ENCODE data around the gene PCDH1. TPM values are rescaled to one million over a fixed set of nuclear protein-coding genes. Genes with fewer than 3 reads are reported as not detected.

PCDH1 gene
- total RNA-seq, 1 donor from 2014 or later, result 11.5 TPM

DNA sequence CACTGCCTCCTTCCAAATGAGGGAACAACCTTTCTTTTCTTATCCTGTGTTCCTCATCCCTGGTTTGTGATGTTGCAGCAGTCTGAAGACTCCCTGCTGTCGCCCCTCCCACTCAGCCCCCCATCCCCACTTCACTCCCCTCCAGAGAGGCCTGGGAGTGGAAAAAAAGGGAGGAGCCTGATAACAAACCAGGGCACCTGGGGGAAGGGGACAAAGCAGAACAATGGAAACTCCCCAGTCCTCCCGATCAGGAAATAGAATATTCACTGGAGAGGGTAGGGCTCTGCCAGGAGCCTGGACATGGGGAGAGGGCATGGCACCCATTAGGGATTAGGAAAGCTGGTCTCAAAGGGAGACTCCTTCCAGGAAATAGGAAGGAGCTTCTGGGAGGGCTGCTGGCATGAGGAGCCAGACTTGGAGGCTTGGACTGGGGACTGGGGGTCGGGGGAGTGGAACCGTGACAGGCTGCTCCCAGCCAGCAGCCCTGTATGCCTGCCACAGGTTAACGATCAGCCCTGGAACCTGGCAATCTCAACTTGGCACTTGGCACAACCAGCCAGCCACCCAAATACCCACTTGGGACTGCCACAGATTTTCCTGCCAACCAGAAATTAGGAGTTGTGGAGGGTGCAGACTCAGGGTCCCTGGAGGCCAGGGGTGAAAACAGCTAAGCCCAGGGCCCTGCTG is 20.0 kb downstream of the PCDH1 start:
- no peaks in the 10 kb centered on the region for H3K9me3 ChIP-seq (ENCODE audit: insufficient read depth, low read depth, low read length)
- H3K36me3 ChIP-seq (ENCODE audit: insufficient read depth, low read length), result no peaks in the 10 kb centered on the region
- H3K27ac ChIP-seq (ENCODE audit: low read depth, low read length), result no peak overlapping the region
- peaks cover 1% of the 10 kb centered on the region for H3K9me3 Mint-ChIP-seq (ENCODE audit: unreplicated experiment)
- H2AFZ ChIP-seq (ENCODE audit: low read depth, low read length), result no peak overlapping the region
- H3K27ac Mint-ChIP-seq (ENCODE audit: unreplicated experiment), result no peak overlapping the region
- no peak overlapping the region for H3K4me3 ChIP-seq (ENCODE audit: insufficient read depth, low read depth, low read length)
- H3K36me3 Mint-ChIP-seq (ENCODE audit: low read depth, unreplicated experiment), result peaks cover 5% of the 10 kb centered on the region
- no peaks in the 10 kb centered on the region for H3K79me2 ChIP-seq (ENCODE audit: insufficient read depth, low read length)
- no peak overlapping the region for H3K9ac ChIP-seq (ENCODE audit: low read length)
- H3K4me2 ChIP-seq (ENCODE audit: low read length), result no peak overlapping the region
- peaks cover 2% of the 10 kb centered on the region for H3K27me3 ChIP-seq (ENCODE audit: insufficient read depth, low read length)
- DNase-seq (ENCODE audit: low read depth), result no peak
- peaks cover 29% of the 10 kb centered on the region for H3K27me3 Mint-ChIP-seq (ENCODE audit: low read depth, unreplicated experiment)
- H3K4me3 Mint-ChIP-seq (ENCODE audit: unreplicated experiment), result no peak overlapping the region
- H4K20me1 ChIP-seq (ENCODE audit: insufficient read depth, low read length), result no peaks in the 10 kb centered on the region
- H3K4me1 ChIP-seq (ENCODE audit: insufficient read depth, low read length), result no peaks in the 10 kb centered on the region
- no peak for TF ChIP-seq EZH2 (IDR thresholded peaks at IDR 0.05; ENCODE audit: insufficient read depth, low read length)
- TF ChIP-seq, protein P1, sequence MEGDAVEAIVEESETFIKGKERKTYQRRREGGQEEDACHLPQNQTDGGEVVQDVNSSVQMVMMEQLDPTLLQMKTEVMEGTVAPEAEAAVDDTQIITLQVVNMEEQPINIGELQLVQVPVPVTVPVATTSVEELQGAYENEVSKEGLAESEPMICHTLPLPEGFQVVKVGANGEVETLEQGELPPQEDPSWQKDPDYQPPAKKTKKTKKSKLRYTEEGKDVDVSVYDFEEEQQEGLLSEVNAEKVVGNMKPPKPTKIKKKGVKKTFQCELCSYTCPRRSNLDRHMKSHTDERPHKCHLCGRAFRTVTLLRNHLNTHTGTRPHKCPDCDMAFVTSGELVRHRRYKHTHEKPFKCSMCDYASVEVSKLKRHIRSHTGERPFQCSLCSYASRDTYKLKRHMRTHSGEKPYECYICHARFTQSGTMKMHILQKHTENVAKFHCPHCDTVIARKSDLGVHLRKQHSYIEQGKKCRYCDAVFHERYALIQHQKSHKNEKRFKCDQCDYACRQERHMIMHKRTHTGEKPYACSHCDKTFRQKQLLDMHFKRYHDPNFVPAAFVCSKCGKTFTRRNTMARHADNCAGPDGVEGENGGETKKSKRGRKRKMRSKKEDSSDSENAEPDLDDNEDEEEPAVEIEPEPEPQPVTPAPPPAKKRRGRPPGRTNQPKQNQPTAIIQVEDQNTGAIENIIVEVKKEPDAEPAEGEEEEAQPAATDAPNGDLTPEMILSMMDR (IDR thresholded peaks at IDR 0.05; ENCODE audit: insufficient read depth, low read depth, low read length), result no peak
- peaks cover 3% of the 10 kb centered on the region for H3K4me1 Mint-ChIP-seq (ENCODE audit: low read depth, unreplicated experiment)
- no peak for FAIRE-seq

DNA sequence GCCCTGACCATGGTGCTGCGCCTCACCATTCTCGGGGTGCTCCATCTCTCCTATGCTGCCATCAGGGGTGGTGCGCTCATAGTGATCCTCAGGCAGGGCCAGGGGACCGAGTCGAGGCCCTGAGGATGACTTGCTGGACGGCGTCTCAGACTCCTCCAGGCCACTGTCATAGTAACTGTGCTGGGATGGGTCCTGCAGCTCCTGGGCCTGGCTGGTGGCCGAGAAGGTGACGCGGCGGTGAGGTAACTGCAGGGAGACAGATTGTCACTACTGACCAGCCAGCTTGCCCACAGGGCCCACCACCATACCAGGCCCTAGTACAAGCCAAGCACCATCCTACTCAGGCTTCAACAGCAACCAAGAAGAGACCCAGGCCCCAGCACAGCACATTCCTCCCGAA is 21.0 kb downstream of the PCDH1 start:
- no peak overlapping the region for H2AFZ ChIP-seq (ENCODE audit: low read depth, low read length)
- no peak overlapping the region for H3K4me2 ChIP-seq (ENCODE audit: low read length)
- H3K4me1 ChIP-seq (ENCODE audit: insufficient read depth, low read length), result no peaks in the 10 kb centered on the region
- no peaks in the 10 kb centered on the region for H3K79me2 ChIP-seq (ENCODE audit: insufficient read depth, low read length)
- Mint-ChIP-seq H3K36me3 (ENCODE audit: low read depth, unreplicated experiment) (peaks cover 4% of the 10 kb centered on the region), H3K4me3 (ENCODE audit: unreplicated experiment) (no peak overlapping the region), H3K4me1 (ENCODE audit: low read depth, unreplicated experiment) (peaks cover 3% of the 10 kb centered on the region), H3K9me3 (ENCODE audit: unreplicated experiment) (peaks cover 1% of the 10 kb centered on the region), H3K27me3 (ENCODE audit: low read depth, unreplicated experiment) (peaks cover 27% of the 10 kb centered on the region), H3K27ac (ENCODE audit: unreplicated experiment) (no peak overlapping the region)
- no peak overlapping the region for H3K4me3 ChIP-seq (ENCODE audit: insufficient read depth, low read depth, low read length)
- no peak overlapping the region for H3K27ac ChIP-seq (ENCODE audit: low read depth, low read length)
- H4K20me1 ChIP-seq (ENCODE audit: insufficient read depth, low read length), result no peaks in the 10 kb centered on the region
- H3K27me3 ChIP-seq (ENCODE audit: insufficient read depth, low read length), result peaks cover 2% of the 10 kb centered on the region
- FAIRE-seq (no peak), DNase-seq (ENCODE audit: low read depth) (no peak)
- H3K9me3 ChIP-seq (ENCODE audit: insufficient read depth, low read depth, low read length), result no peaks in the 10 kb centered on the region
- TF ChIP-seq, protein P1 (IDR thresholded peaks at IDR 0.05; ENCODE audit: insufficient read depth, low read depth, low read length), result no peak
- TF ChIP-seq EZH2 (IDR thresholded peaks at IDR 0.05; ENCODE audit: insufficient read depth, low read length), result no peak
- H3K36me3 ChIP-seq (ENCODE audit: insufficient read depth, low read length), result no peaks in the 10 kb centered on the region
- no peak overlapping the region for H3K9ac ChIP-seq (ENCODE audit: low read length)

All from astrocyte (in vitro differentiated cells and primary cell).